MM.1S (cell line): ENCODE results near the gene ZC3H4.

ENCODE experiments used
- EZH2 ChIP-seq: fragments of 300-600 bp; sonication (generic); optimal IDR thresholded peaks from 2 replicates; pipeline ENCODE3; 2017; ENCODE audit warnings: low read depth, mild to moderate bottlenecking, antibody characterized with exemption, low read length, mixed read lengths
- EZH2phosphoT487 ChIP-seq: fragments of 300-600 bp; sonication (generic); IDR thresholded peaks from 2 replicates; pipeline ENCODE4 v1.6.1; 2018; ENCODE audit warnings: antibody characterized with exemption, low read length
- TF ChIP-seq, protein P1 (sequence below): fragments of 300-600 bp; sonication (generic); IDR thresholded peaks from 2 replicates; pipeline ENCODE4 v1.5.1; 2016; ENCODE audit warnings: antibody characterized with exemption, low read length, mixed read lengths

DNA sequence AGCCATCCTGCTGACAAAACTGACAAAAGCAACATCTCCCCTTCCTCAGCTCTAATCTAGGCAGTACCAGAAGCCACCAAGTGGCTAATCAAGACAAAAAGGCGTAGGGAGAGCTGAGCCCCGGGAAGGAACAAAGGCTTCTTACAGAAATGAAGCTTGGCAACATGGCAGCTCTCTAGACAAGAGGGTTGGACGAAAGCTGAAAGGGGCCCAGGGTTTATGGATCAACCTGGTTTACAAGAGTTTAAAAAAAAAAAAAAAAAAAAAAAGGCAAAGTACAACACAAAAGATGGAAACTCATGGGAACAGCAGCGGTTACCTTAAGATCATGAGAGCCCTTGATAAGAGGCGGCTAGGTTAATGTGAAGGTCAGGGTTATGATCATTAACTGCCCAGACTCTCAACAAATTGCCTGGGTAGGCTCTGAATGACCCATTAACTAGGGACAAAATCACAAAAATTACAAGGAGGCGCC is 14.0 kb downstream of the ZC3H4 start:
- TF ChIP-seq, protein P1, sequence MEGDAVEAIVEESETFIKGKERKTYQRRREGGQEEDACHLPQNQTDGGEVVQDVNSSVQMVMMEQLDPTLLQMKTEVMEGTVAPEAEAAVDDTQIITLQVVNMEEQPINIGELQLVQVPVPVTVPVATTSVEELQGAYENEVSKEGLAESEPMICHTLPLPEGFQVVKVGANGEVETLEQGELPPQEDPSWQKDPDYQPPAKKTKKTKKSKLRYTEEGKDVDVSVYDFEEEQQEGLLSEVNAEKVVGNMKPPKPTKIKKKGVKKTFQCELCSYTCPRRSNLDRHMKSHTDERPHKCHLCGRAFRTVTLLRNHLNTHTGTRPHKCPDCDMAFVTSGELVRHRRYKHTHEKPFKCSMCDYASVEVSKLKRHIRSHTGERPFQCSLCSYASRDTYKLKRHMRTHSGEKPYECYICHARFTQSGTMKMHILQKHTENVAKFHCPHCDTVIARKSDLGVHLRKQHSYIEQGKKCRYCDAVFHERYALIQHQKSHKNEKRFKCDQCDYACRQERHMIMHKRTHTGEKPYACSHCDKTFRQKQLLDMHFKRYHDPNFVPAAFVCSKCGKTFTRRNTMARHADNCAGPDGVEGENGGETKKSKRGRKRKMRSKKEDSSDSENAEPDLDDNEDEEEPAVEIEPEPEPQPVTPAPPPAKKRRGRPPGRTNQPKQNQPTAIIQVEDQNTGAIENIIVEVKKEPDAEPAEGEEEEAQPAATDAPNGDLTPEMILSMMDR, result no peak
- no peak for TF ChIP-seq EZH2phosphoT487
- no peak for TF ChIP-seq EZH2
